ENCODE results near the gene CCNI.
"Not testable (repeated sequence)": the region's sequence is repeated elsewhere in the genome, so short reads cannot be mapped to it uniquely, and the experiment has no call there.

The CCNI gene

DNA sequence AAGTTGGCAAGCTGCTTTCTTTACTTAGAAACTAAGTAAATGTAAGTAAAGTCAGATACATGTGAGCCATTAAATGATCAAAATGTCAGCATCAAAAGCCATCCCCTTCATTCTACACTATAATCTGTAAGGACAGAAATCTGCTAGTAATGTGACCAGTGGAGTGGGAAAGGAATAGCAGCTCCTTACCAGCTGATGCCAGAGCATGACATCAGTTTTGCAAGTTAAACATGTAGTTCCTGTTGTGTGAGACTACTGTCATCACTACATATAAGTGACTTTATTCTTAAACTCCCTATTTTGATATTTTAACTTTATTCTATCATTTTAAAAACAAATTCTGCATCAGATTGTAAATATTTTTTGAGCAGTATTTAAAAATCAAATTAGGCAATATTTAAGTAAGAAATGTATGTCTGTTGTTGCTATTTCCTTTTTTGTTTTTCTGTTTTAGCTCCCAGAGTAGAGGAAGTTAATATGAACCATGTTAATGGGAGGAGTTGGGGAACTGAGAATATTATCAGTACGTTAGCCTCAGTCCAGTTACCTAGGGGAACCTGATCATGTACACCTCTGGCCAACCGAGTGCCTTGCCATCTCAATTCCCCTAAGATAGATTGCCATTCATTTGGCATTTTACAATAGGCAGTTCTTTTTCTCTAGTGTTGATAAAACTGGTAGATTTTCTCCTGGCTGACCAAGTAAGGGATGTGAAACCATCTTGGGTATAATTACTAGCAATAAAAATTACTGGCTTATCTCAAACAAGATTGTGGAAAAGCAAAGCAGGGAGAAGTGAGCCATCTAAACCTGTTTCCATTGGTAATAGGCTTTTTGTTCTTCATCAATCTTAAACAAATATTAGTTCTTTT lies 34.7 kb downstream of the CCNI start:
- H3K4me1 Mint-ChIP-seq = peaks cover 23% of the 10 kb centered on the region
- peaks cover 52% of the 10 kb centered on the region for H3K36me3 Mint-ChIP-seq (ENCODE audit: low read depth)
- DNase-seq = no peak
- H3K9me3 Mint-ChIP-seq = no peaks in the 10 kb centered on the region
- no peak overlapping the region for H3K27ac Mint-ChIP-seq
- TF ChIP-seq, protein P1, sequence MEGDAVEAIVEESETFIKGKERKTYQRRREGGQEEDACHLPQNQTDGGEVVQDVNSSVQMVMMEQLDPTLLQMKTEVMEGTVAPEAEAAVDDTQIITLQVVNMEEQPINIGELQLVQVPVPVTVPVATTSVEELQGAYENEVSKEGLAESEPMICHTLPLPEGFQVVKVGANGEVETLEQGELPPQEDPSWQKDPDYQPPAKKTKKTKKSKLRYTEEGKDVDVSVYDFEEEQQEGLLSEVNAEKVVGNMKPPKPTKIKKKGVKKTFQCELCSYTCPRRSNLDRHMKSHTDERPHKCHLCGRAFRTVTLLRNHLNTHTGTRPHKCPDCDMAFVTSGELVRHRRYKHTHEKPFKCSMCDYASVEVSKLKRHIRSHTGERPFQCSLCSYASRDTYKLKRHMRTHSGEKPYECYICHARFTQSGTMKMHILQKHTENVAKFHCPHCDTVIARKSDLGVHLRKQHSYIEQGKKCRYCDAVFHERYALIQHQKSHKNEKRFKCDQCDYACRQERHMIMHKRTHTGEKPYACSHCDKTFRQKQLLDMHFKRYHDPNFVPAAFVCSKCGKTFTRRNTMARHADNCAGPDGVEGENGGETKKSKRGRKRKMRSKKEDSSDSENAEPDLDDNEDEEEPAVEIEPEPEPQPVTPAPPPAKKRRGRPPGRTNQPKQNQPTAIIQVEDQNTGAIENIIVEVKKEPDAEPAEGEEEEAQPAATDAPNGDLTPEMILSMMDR (IDR thresholded peaks at IDR 0.05) = no peak
- H3K4me3 Mint-ChIP-seq = no peak overlapping the region
- H3K27me3 Mint-ChIP-seq (ENCODE audit: low read depth, poor library complexity) = no peaks in the 10 kb centered on the region

DNA sequence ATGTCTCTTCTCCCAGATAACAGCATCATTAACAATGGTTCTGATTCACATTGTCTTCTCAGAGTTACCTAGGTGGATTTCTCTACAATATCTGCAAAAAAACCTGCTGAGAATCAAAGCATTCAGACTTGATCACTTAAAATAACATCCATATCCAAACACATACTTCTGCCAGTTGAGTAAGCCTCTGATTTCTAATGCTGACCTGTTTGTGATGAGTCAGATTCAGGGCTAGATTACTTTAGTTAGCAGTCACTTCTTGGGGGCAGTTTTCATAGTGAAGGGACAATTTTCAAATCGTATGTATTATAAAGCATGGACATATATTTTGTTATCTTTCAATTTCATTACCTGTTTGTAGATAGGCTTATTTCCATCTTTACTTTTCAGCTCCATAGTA lies 35.5 kb downstream of the CCNI start:
- TF ChIP-seq, protein P1 (IDR thresholded peaks at IDR 0.05) = no peak
- Mint-ChIP-seq H3K9me3 (no peaks in the 10 kb centered on the region), H3K27me3 (ENCODE audit: low read depth, poor library complexity) (no peaks in the 10 kb centered on the region), H3K4me1 (peaks cover 23% of the 10 kb centered on the region), H3K36me3 (ENCODE audit: low read depth) (peaks cover 60% of the 10 kb centered on the region), H3K4me3 (no peak overlapping the region), H3K27ac (peak overlapping the region; percentile 3)
- no peak for DNase-seq

DNA sequence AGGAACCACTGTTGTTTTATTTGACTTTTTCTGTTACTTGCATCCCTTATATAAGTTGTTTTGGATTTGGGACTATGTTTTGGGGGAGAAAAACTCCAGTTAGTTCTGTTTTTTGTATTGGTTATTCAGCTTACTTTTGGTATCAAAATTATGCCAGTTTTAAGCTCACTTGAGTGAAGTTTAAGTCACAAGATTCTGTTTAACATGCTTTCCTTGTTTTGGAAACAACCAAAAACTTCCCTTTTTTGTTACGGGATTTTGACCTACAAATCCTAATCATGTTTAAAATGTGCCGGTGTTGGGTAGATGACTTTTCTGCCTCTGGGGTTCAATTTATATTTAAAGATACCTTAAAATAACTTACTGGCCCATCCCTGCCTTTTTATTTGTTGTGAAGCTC lies 36.0 kb downstream of the CCNI start:
- Mint-ChIP-seq H3K27me3 (ENCODE audit: low read depth, poor library complexity) (no peaks in the 10 kb centered on the region), H3K4me3 (no peak overlapping the region), H3K27ac (peak overlapping the region; percentile 68), H3K9me3 (no peaks in the 10 kb centered on the region), H3K4me1 (peaks cover 22% of the 10 kb centered on the region), H3K36me3 (ENCODE audit: low read depth) (peaks cover 64% of the 10 kb centered on the region)
- TF ChIP-seq, protein P1 (IDR thresholded peaks at IDR 0.05) = no peak
- DNase-seq = no peak

DNA sequence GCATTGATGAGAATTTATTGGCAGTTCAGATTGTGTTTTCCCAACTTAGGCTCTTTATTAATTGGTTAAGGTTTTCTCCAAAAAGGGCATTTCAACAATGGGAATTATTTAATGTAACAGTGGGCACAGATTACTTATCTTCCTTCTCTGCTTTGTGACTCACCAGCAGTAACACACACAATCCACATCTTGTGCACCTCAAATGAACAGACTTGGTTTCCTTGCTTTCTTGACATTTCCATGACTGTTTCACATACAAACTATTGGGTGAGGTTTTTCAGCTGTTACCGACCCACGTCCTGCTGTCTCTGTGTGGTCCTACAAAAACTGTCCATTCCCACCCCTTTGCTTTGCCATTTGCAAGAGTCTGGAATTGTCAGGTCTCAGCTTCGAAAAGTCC lies 38.1 kb downstream of the CCNI start:
- Mint-ChIP-seq H3K36me3 (ENCODE audit: low read depth) (peaks cover 77% of the 10 kb centered on the region), H3K4me3 (no peak overlapping the region), H3K4me1 (peaks cover 1% of the 10 kb centered on the region), H3K27me3 (ENCODE audit: low read depth, poor library complexity) (no peaks in the 10 kb centered on the region), H3K9me3 (no peaks in the 10 kb centered on the region), H3K27ac (peak overlapping the region; percentile 63)
- TF ChIP-seq, protein P1 (IDR thresholded peaks at IDR 0.05) = no peak
- DNase-seq = no peak

DNA sequence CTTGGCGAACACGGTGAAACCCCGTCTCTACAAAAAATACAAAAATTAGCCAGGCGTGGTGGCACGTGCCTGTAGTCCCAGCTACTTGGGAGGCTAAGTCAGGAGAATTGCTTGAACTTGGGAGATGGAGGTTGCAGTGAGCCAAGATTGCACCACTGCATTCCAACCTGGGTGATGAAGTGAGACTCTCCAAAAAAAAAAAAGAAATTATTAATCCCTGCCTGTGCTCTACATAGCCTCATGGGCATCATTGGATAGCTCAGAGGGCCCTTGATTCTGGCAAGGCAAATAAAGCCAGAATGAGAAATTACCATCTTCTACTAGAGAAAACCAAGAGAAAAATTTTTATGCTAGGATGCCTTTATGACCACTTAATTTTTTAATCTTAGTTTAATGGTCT lies 38.6 kb downstream of the CCNI start:
- not testable (repeated sequence) for H3K27ac Mint-ChIP-seq; H3K9me3 Mint-ChIP-seq; H3K4me1 Mint-ChIP-seq; DNase-seq; H3K27me3 Mint-ChIP-seq (ENCODE audit: low read depth, poor library complexity); H3K4me3 Mint-ChIP-seq
- peaks cover 81% of the 10 kb centered on the region for H3K36me3 Mint-ChIP-seq (ENCODE audit: low read depth)

DNA sequence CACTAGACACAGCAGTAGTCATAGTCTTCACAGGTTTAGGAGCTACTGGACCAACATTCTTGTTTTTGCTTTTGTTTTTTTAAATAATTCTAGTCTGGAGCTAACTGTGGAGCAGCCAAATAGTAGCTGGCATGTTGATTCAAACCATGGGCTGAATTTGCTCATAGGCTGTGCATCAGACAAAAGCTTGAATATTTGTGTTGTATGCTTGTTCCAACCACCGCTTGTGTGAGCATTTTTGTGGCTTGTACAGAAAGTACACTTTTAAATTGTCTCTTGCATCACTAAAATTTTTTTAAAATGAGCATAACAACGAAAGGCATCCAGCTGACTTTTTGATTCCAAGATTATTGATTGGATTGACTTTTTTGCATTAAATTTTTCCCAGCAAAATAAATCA lies 39.6 kb downstream of the CCNI start:
- H3K27ac Mint-ChIP-seq = peak overlapping the region; percentile 6
- TF ChIP-seq, protein P1 (IDR thresholded peaks at IDR 0.05) = no peak
- DNase-seq = no peak
- no peak overlapping the region for H3K4me3 Mint-ChIP-seq
- no peaks in the 10 kb centered on the region for H3K27me3 Mint-ChIP-seq (ENCODE audit: low read depth, poor library complexity)
- H3K9me3 Mint-ChIP-seq = no peaks in the 10 kb centered on the region
- H3K4me1 Mint-ChIP-seq = peaks cover 11% of the 10 kb centered on the region
- H3K36me3 Mint-ChIP-seq (ENCODE audit: low read depth) = peaks cover 86% of the 10 kb centered on the region
